ENCODE results near the gene TSPAN14. TPM values are rescaled to one million over a fixed set of nuclear protein-coding genes. Genes with fewer than 3 reads are reported as not detected.

The TSPAN14 gene
- total RNA-seq, 1 experiment from 2014 or later: 46.8 TPM

DNA sequence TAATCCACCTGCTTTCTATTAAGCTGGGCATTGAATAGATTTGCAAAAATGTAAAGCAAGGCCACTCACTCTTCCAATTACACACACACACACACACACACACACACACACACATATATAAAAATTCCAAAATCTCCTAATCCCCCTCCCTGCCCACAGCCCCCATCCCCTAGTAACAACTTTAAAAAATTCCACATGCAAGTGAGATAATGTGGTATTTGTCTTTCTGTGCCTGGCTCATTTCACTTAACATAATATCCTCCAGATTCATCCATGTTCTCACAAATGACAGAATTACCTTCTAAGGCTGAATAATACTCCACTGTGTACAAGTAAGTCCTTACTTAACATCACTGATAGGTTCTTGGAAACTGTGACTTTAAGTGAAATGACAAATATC lies 107.8 kb downstream of the TSPAN14 start:
- Mint-ChIP-seq H3K36me3 (ENCODE audit: insufficient read depth in 1 of 3, low read depth in 3 of 3) (no peaks in the 10 kb centered on the region), H3K27me3 (ENCODE audit: low read depth) (peaks cover under 1% of the 10 kb centered on the region), H3K4me1 (no peaks in the 10 kb centered on the region), H3K9me3 (no peaks in the 10 kb centered on the region), H3K27ac (no peak overlapping the region), H3K4me3 (no peak overlapping the region)
- H3K4me1 ChIP-seq (ENCODE audit: insufficient read depth, low read length): no peaks in the 10 kb centered on the region
- no peak overlapping the region for H3K27ac ChIP-seq (ENCODE audit: insufficient read length, low read depth, low read length)
- H3K9ac ChIP-seq (ENCODE audit: extremely low read depth, insufficient read length, low read length): no peak overlapping the region
- no peak overlapping the region for H3K56ac ChIP-seq (ENCODE audit: insufficient read length, low read depth, low read length)
- no peak for DNase-seq
- H3K18ac ChIP-seq (ENCODE audit: insufficient read length, low read depth, low read length): no peak overlapping the region
- H3K79me1 ChIP-seq (ENCODE audit: insufficient read depth, low read depth, low read length, poor library complexity, severe bottlenecking): no peaks in the 10 kb centered on the region
- H2AFZ ChIP-seq (ENCODE audit: low read length): no peak overlapping the region
- no peak for TF ChIP-seq CTCF (conservative IDR thresholded peaks at IDR 0.05)
- no peak overlapping the region for H3K4ac ChIP-seq (ENCODE audit: low read depth, low read length)
- H4K91ac ChIP-seq (ENCODE audit: insufficient read length, low read depth, low read length): no peak overlapping the region
- H2AK5ac ChIP-seq (ENCODE audit: insufficient read length, low read length): no peak overlapping the region
- no peak overlapping the region for H2BK15ac ChIP-seq (ENCODE audit: low read depth, low read length)
- H4K20me1 ChIP-seq (ENCODE audit: control insufficient read depth, insufficient read depth, insufficient read length): no peaks in the 10 kb centered on the region
- no peaks in the 10 kb centered on the region for H3K79me2 ChIP-seq (ENCODE audit: insufficient read depth, low read length)
- no peak overlapping the region for H3K4me2 ChIP-seq (ENCODE audit: insufficient read depth, insufficient read length, low read length)
- no peak overlapping the region for H2BK20ac ChIP-seq (ENCODE audit: low read depth, low read length, poor library complexity, severe bottlenecking)
- H3K23ac ChIP-seq (ENCODE audit: insufficient read length, low read depth, low read length): no peak overlapping the region
- H3K27me3 ChIP-seq (ENCODE audit: insufficient read depth, low read length): no peaks in the 10 kb centered on the region
- no peak overlapping the region for H4K8ac ChIP-seq (replicated peaks; ENCODE audit: insufficient read length, low read depth, low read length)
- H4K5ac ChIP-seq (ENCODE audit: insufficient read length, low read depth, low read length): no peak overlapping the region
- no peak overlapping the region for H2BK120ac ChIP-seq (ENCODE audit: low read depth, low read length, poor library complexity, severe bottlenecking)
- H3K9me3 ChIP-seq (ENCODE audit: control insufficient read depth, low read depth, low read length): no peaks in the 10 kb centered on the region
- H3T11ph ChIP-seq (ENCODE audit: low read length): no peak overlapping the region
- no peak overlapping the region for H2BK5ac ChIP-seq (ENCODE audit: insufficient read length, low read length)
- no peak overlapping the region for H3K14ac ChIP-seq (ENCODE audit: insufficient read depth, low read length)
- no peaks in the 10 kb centered on the region for H3K23me2 ChIP-seq (ENCODE audit: insufficient read length, low read depth, low read length, poor library complexity, severe bottlenecking)
- H2BK12ac ChIP-seq (ENCODE audit: insufficient read length, low read depth, low read length): no peak overlapping the region
